22Rv1 (cell line): ENCODE results near the gene TAF5L.

Source experiments
- H3K27ac ChIP-seq: fragments of 450-650 bp; 2 replicates; pipeline ENCODE4 v1.5.1; 2017
- ZFX ChIP-seq: fragments of 450-650 bp; IDR thresholded peaks from 2 replicates; pipeline ENCODE4 v1.6.1; 2017; ENCODE audit warnings: antibody characterized with exemption, borderline replicate concordance
- TF ChIP-seq, protein P1 (sequence below): fragments of 450-650 bp; IDR thresholded peaks from 2 replicates; pipeline ENCODE4 v1.5.1; 2017; ENCODE audit warnings: mild to moderate bottlenecking

Gene TAF5L

GRCh38 chr1:229641306-229641705, 15.4 kb upstream of the TAF5L start:
- no peak overlapping the region for H3K27ac ChIP-seq
- TF ChIP-seq ZFX, result no peak
- TF ChIP-seq, protein P1, sequence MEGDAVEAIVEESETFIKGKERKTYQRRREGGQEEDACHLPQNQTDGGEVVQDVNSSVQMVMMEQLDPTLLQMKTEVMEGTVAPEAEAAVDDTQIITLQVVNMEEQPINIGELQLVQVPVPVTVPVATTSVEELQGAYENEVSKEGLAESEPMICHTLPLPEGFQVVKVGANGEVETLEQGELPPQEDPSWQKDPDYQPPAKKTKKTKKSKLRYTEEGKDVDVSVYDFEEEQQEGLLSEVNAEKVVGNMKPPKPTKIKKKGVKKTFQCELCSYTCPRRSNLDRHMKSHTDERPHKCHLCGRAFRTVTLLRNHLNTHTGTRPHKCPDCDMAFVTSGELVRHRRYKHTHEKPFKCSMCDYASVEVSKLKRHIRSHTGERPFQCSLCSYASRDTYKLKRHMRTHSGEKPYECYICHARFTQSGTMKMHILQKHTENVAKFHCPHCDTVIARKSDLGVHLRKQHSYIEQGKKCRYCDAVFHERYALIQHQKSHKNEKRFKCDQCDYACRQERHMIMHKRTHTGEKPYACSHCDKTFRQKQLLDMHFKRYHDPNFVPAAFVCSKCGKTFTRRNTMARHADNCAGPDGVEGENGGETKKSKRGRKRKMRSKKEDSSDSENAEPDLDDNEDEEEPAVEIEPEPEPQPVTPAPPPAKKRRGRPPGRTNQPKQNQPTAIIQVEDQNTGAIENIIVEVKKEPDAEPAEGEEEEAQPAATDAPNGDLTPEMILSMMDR, result no peak

DNA sequence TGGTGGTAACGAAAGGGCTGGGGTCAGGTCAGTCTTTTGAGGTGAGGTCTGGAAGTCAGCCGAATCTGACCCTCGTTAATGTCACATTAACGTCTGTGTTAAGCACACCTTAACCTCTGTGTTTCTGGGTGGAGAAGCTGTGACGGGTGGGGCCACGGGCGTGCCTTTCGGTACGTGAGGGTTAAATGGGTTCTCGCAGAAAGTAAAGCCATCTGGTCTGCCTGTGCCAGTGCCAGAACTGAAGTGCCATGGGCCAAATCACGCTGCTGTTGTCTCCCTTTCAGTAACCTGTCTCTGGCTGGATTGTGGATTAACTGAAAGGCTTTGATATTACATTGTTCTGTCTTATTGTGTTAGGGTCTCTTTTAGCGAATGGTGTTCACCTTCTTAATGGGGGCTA, 14.5 kb upstream of the TAF5L start:
- TF ChIP-seq ZFX, result no peak
- TF ChIP-seq, protein P1, result no peak

DNA sequence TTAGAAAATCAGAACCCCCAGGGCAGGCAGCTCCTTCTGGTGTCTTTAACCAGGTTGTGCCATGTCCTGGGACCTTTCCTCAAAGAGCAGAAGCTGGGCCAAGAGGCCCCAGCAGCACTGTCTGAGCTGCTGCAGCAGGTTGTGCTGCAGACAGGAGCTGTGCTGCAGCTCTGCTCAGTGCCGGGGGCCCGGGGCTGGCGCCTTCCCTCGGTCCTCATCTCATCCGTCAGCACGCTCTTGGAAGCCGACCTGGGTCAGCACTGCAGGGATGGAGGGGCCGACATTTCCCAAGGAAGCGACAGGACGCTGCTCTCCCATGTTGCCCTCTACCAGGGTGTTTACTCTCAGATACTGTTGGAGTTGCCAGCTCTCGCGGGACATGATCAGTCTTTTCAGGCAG, 11.8 kb upstream of the TAF5L start:
- TF ChIP-seq, protein P1, result no peak
- TF ChIP-seq ZFX, result no peak
- H3K27ac ChIP-seq, result no peak overlapping the region

More for the DNA sequence above, 14.5 kb upstream of the TAF5L start:
- no peak overlapping the region for H3K27ac ChIP-seq

- H3K27ac ChIP-seq, result no peak overlapping the region
- no peak for TF ChIP-seq ZFX
- TF ChIP-seq, protein P1, result no peak
Observed at GRCh38 chr1:229636042-229636441, 10.1 kb upstream of the TAF5L start.

DNA sequence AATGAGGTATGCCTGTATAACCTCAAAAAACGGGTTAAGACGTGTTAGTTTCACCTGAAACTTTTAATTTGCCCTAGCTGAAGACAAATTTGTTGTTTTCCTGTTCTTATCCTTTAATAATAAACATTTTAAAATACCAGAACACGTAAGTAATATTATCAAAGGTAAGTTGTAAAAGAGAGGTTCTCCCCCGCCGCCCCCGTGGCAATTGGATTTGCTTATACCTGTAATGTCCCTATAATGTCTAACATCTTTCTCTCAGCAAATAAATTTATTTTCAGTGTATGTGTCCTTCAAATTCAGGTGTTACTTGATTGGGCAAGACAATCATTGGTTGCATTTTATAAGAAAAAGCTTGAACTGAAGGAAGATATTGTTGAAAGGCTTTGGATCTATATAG, 6.0 kb upstream of the TAF5L start:
- no peak overlapping the region for H3K27ac ChIP-seq
- TF ChIP-seq ZFX, result no peak
- TF ChIP-seq, protein P1, result no peak

DNA sequence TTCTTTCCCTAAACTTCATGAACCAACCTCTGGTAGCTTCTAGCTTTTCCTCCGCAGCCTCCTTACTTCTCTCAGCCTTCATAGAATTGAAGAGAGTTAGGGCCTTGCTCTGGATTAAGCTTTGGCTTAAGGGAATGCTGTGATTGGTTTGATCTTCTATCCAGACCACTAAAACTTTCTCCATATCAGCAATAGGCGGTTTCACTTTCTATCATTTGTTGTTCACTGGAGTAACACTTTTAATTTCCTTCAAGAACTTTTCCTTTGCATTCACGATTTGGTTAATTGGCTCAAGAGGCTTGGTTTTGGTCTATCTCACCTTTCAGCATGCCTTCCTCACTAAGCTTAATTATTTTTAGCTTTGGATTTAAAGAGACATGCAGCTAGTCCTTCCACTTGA, 5.2 kb upstream of the TAF5L start:
- H3K27ac ChIP-seq, result no peak overlapping the region
- TF ChIP-seq, protein P1, result no peak
- TF ChIP-seq ZFX, result no peak

GRCh38 chr1:229629261-229629660, 3.3 kb upstream of the TAF5L start:
- H3K27ac ChIP-seq, result no peak overlapping the region
- TF ChIP-seq, protein P1, result no peak
- no peak for TF ChIP-seq ZFX
